PC-9 (cell line): ENCODE results near the gene GLOD4. TPM values are rescaled to one million over a fixed set of nuclear protein-coding genes. Genes with fewer than 3 reads are reported as not detected.

Source experiments
- BruUV-seq: library from RNA; stranded (reverse); fragments of 400-500 nt; replicated peaks from 2 replicates; lab custom pipeline; 2021; lab: Mats Ljungman, UMichigan
- CTCF ChIA-PET: fragments of 300-600 bp; sonication (Branson Sonifier 250); formaldehyde crosslinking; loops from one replicate; lab custom pipeline; 2022; ENCODE audit warnings: antibody characterized with exemption; lab: Charles Lee
- POLR2A ChIA-PET: fragments of 300-600 bp; sonication (Branson Sonifier 250); formaldehyde crosslinking; loops from one replicate; lab custom pipeline; 2022; ENCODE audit warnings: antibody characterized with exemption; ENCODE audit not compliant: unreplicated experiment; lab: Charles Lee
- DNase-seq, 2 experiments: peaks; one replicate each; pipeline versions ENCODE4 v3.0.0 to v3.0.0-alpha.2; 2015 to 2022; ENCODE audit warnings: mixed read lengths in 1 of 2
- H2AFZ ChIP-seq: fragments of 200-600 bp; sonication (generic); 2 replicates; pipeline ENCODE4 v1.8.1; 2017; ENCODE audit warnings: antibody characterized with exemption
- H3F3A ChIP-seq: fragments of 200-600 bp; sonication (generic); 2 replicates; pipeline ENCODE4 v1.8.1; 2017; ENCODE audit warnings: antibody characterized with exemption, mild to moderate bottlenecking, low read depth; ENCODE audit not compliant: insufficient read depth
- H3K27ac ChIP-seq: fragments of 200-600 bp; sonication (generic); 2 replicates; pipeline ENCODE4 v1.6.1; 2016; ENCODE audit warnings: mixed run types
- H3K27me3 ChIP-seq: fragments of 200-600 bp; sonication (generic); 2 replicates; pipeline ENCODE4 v1.6.1; 2016; ENCODE audit warnings: low read depth, mixed run types; ENCODE audit not compliant: insufficient read depth
- H3K36me3 ChIP-seq: fragments of 200-600 bp; sonication (generic); 2 replicates; pipeline ENCODE4 v1.6.1; 2016; ENCODE audit warnings: low read depth, mixed run types
- H3K4me1 ChIP-seq: fragments of 200-600 bp; sonication (generic); replicated peaks from 2 replicates; pipeline ENCODE4 v1.6.1; 2016; ENCODE audit warnings: mixed run types; ENCODE audit not compliant: insufficient read depth
- H3K4me2 ChIP-seq: fragments of 200-600 bp; sonication (generic); 2 replicates; pipeline ENCODE4 v1.6.1; 2017; ENCODE audit warnings: mixed run types
- H3K4me3 ChIP-seq: fragments of 200-600 bp; sonication (generic); 2 replicates; pipeline ENCODE4 v1.6.1; 2016; ENCODE audit warnings: mixed run types
- H3K79me2 ChIP-seq: fragments of 200-600 bp; sonication (generic); 2 replicates; pipeline ENCODE4 v1.6.1; 2017; ENCODE audit warnings: low read depth, mixed run types
- H3K9me2 ChIP-seq: fragments of 200-600 bp; sonication (generic); 2 replicates; pipeline ENCODE4 v1.8.1; 2017; ENCODE audit warnings: mild to moderate bottlenecking; ENCODE audit not compliant: insufficient read depth
- H3K9me3 ChIP-seq: fragments of 200-600 bp; sonication (generic); 2 replicates; pipeline ENCODE4 v1.8.1; 2016; ENCODE audit warnings: low read depth; ENCODE audit not compliant: insufficient read depth
- H4K20me1 ChIP-seq: fragments of 200-600 bp; sonication (generic); 2 replicates; pipeline ENCODE4 v1.8.1; 2017; ENCODE audit not compliant: insufficient read depth
- EZH2 ChIP-seq: fragments of 200-600 bp; sonication (generic); IDR thresholded peaks from 2 replicates; pipeline ENCODE4 v1.8.0; 2017; ENCODE audit warnings: antibody characterized with exemption, low read depth
- intact Hi-C: fragments of 100-400 bp; cut with micrococcal nuclease; formaldehyde crosslinking; loops from one replicate; pipeline ENCODE4 v1.10.0; 2022; ENCODE audit not compliant: unreplicated experiment
- total RNA-seq: library from RNA; stranded (reverse); gene quantifications from 2 replicates; pipeline ENCODE4 v1.2.3, GENCODE V29; 2021
- TF ChIP-seq, protein P1 (sequence below): fragments of 200-600 bp; sonication (generic); conservative IDR thresholded peaks from 2 replicates; pipeline ENCODE4 v1.6.1; 2017; ENCODE audit warnings: mixed run types, antibody characterized with exemption, mild to moderate bottlenecking, moderate library complexity

Gene GLOD4
- total RNA-seq, 1 experiment from 2014 or later: 110 TPM

DNA sequence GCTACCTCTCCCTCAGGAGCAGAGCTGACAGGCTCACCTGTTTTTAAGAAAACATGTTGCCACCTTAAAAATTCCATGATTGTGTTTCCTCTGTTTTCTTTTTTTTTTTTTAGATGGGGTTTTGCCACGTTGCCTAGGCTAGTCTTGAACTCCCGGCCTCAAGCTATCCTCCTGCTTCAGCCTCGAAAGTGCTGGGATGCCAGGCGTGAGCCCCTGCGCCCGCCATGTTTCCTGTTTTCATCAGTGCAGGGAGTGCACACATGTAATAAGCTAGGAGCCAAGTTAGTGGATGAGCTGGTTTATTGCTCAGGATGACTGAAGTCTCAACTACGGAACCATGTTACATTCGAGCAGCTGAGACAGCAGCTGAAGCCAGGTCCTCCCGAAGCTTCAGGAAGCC, 13.6 kb upstream of the GLOD4 start:
- Histone ChIP-seq H3K4me1 (no peaks in the 10 kb centered on the region), H4K20me1 (peaks cover 26% of the 10 kb centered on the region), H3F3A (peaks cover 10% of the 10 kb centered on the region; the same call in 1 of the 2 replicates), H3K36me3 (0 out of 2 replicates have a peak, but pooled peaks cover 4% of the 10 kb centered on the region), H3K79me2 (no peaks in the 10 kb centered on the region), H3K4me3 (no peak overlapping the region), H2AFZ (no peak overlapping the region), H3K9me3 (no peaks in the 10 kb centered on the region), H3K9me2 (no peaks in the 10 kb centered on the region), H3K27ac (no peak overlapping the region), H3K27me3 (no peaks in the 10 kb centered on the region), H3K4me2 (no peak overlapping the region)
- TF ChIP-seq, protein P1, sequence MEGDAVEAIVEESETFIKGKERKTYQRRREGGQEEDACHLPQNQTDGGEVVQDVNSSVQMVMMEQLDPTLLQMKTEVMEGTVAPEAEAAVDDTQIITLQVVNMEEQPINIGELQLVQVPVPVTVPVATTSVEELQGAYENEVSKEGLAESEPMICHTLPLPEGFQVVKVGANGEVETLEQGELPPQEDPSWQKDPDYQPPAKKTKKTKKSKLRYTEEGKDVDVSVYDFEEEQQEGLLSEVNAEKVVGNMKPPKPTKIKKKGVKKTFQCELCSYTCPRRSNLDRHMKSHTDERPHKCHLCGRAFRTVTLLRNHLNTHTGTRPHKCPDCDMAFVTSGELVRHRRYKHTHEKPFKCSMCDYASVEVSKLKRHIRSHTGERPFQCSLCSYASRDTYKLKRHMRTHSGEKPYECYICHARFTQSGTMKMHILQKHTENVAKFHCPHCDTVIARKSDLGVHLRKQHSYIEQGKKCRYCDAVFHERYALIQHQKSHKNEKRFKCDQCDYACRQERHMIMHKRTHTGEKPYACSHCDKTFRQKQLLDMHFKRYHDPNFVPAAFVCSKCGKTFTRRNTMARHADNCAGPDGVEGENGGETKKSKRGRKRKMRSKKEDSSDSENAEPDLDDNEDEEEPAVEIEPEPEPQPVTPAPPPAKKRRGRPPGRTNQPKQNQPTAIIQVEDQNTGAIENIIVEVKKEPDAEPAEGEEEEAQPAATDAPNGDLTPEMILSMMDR: no peak
- TF ChIP-seq EZH2: no peak
- intact Hi-C loops: loop anchor here (2.0 kb wide), 1 partner anchor 185 kb away; no protein-coding TSS in a partner anchor
- no peak for DNase-seq
- CTCF ChIA-PET: interaction anchor here (0.7 to 1.1 kb wide), 3 partner anchors 41 to 201 kb away, joined by 4 to 6 read pairs (median 5); partner anchors contain the start of genes NXN and TIMM22
- BruUV-seq: no TSS peak
- POLR2A ChIA-PET: interaction anchor here (0.7 kb wide), 1 partner anchor 185 kb away, joined by 7 read pairs; no protein-coding TSS in a partner anchor

DNA sequence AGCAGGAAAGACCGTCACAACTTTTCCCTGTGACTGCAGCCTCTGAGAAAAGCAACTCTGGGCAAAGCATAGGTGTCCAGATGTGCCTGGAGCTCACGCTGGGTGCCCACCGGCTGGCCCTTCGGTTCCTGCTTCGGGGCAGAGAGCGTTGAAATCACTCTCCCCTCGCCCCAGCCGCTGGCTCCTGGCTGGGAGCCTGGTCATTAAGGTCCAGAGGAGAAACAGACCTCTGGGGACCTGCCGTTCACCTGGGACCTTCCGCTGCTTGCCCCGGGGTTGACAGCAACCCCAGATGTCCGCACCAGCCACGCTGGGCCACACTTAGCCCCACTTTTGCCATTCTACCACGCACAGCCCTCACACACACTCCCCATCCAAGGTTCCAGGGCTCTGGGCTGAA, 13.2 kb upstream of the GLOD4 start:
- H3K9me2 ChIP-seq: no peaks in the 10 kb centered on the region
- peaks cover 10% of the 10 kb centered on the region; the same call in 1 of the 2 replicates for H3F3A ChIP-seq
- no TSS peak for BruUV-seq
- TF ChIP-seq, protein P1: no peak
- no peak for TF ChIP-seq EZH2
- 0 out of 2 replicates have a peak, but pooled peaks cover 4% of the 10 kb centered on the region for H3K36me3 ChIP-seq
- intact Hi-C loops: loop anchor here (2.0 kb wide), 1 partner anchor 186 kb away; no protein-coding TSS in a partner anchor
- no peaks in the 10 kb centered on the region for H3K9me3 ChIP-seq
- H4K20me1 ChIP-seq: peaks cover 26% of the 10 kb centered on the region
- H3K27ac ChIP-seq: no peak overlapping the region
- H3K27me3 ChIP-seq: no peaks in the 10 kb centered on the region
- DNase-seq: no peak
- no peak overlapping the region for H3K4me3 ChIP-seq
- no peaks in the 10 kb centered on the region for H3K79me2 ChIP-seq
- no peak overlapping the region for H3K4me2 ChIP-seq
- H2AFZ ChIP-seq: no peak overlapping the region
- ChIA-PET POLR2A (no interaction called here), CTCF (interaction anchor here (1.0 kb wide), 1 partner anchor 185 kb away, joined by 6 read pairs; the partner anchor contains the start of gene NXN)
- no peaks in the 10 kb centered on the region for H3K4me1 ChIP-seq

DNA sequence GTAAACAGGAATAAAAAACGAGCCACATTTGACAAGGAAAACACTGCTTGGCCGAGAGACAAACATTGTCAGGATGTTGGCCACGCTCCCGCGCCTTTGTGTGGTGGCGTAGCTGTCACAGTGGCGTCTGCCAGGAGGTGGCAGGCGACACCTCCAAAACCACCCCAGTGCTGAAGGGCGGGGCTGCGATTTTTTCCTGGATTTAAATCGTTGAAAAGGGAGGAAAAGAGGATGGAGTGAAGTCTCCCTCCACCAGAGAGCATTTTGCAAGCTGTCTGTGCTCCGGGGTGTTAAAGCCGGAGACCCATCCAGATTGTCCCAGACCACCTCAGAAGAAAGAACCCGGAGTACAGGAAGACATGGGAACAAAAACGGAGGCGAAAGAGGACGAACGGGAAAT, 12.8 kb upstream of the GLOD4 start:
- TF ChIP-seq EZH2: no peak
- TF ChIP-seq, protein P1: peak; percentile 82
- DNase-seq: peak; percentile 42 to 54
- H3K27ac ChIP-seq: no peak overlapping the region
- BruUV-seq: TSS peak; percentile 4
- ChIA-PET CTCF (interaction anchor here (0.6 to 0.7 kb wide), 2 partner anchors 111 to 383 kb away, joined by 3 to 6 read pairs; no protein-coding TSS in a partner anchor), POLR2A (no interaction called here)
- H3K4me1 ChIP-seq: no peaks in the 10 kb centered on the region
- H3K9me2 ChIP-seq: no peaks in the 10 kb centered on the region
- H3K4me2 ChIP-seq: no peak overlapping the region
- no peaks in the 10 kb centered on the region for H3K27me3 ChIP-seq
- no peaks in the 10 kb centered on the region for H3K79me2 ChIP-seq
- H4K20me1 ChIP-seq: peaks cover 22% of the 10 kb centered on the region
- peaks cover 10% of the 10 kb centered on the region; the same call in 1 of the 2 replicates for H3F3A ChIP-seq
- 0 out of 2 replicates have a peak, but pooled peaks cover 5% of the 10 kb centered on the region for H3K36me3 ChIP-seq
- intact Hi-C loops: loop anchor here (2.0 to 5.0 kb wide), 2 partner anchors 186 to 392 kb away; no protein-coding TSS in a partner anchor
- no peak overlapping the region for H2AFZ ChIP-seq
- no peak overlapping the region for H3K4me3 ChIP-seq
- no peaks in the 10 kb centered on the region for H3K9me3 ChIP-seq
